GM12801 (cell line): ENCODE measurements around the gene ATP6V1B1.

ENCODE experiments used
- TF ChIP-seq, protein P1 (sequence below): IDR thresholded peaks from one replicate; pipeline ENCODE4 v1.5.1; 2011; ENCODE audit warnings: control low read depth; ENCODE audit not compliant: insufficient read length; ENCODE audit errors: extremely low read depth

Gene ATP6V1B1

DNA sequence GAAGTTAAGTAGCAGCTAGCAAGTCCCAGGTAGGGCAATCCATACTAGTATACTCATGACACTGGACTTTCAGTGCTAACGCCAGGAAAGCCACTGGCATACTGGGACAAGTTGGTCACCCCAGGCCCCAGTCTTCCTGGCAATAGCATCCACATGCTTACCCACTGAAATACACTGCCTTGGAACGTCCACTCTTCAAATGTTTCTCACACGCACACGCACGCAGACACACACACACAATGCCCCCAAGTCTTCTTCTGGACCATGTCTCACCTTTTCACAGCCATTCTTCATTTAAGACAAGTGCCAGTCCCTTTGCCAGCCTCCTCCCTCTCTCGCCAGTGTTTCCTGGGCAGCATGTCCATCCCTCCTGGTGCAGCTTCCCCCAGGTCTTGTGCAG, 67.7 kb downstream of the ATP6V1B1 start:
- TF ChIP-seq, protein P1, sequence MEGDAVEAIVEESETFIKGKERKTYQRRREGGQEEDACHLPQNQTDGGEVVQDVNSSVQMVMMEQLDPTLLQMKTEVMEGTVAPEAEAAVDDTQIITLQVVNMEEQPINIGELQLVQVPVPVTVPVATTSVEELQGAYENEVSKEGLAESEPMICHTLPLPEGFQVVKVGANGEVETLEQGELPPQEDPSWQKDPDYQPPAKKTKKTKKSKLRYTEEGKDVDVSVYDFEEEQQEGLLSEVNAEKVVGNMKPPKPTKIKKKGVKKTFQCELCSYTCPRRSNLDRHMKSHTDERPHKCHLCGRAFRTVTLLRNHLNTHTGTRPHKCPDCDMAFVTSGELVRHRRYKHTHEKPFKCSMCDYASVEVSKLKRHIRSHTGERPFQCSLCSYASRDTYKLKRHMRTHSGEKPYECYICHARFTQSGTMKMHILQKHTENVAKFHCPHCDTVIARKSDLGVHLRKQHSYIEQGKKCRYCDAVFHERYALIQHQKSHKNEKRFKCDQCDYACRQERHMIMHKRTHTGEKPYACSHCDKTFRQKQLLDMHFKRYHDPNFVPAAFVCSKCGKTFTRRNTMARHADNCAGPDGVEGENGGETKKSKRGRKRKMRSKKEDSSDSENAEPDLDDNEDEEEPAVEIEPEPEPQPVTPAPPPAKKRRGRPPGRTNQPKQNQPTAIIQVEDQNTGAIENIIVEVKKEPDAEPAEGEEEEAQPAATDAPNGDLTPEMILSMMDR: no peak

DNA sequence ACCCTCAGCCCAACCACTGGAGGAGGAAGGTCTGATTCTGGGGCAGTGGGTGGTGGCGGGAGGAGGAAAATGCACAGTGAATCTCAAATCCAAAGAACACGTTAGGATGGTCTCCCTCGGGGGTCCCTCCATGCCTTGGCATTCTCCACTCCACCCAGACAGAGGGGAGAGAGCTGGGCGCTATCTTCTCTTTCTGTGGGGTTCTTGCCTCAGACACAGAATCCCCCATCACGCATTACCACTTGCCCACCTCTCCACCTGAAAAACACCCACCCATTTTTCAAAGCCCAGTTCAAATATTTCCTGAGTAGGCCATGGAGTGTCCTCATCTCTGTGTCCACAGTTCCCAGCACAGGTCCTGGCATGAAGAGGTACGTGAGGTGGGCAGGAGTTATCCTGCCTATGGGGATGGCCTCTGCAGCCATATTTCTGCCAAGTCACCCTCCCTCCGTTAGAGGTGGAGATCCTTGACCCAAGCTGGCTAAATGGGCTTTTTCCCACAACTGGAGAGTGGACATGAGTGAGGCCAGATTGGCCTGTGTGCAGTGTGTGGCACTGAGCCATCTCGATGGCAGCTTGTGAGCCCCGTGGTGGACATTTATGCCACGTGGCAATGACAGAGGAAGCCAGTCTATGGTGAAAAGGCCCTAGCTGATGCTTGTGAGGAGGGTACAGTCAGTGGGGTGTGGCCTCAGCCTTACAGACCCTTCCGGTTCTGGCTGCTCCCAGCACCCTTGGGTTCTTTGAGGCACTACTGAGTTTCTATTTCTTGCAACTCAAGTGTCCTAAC, 68.5 kb downstream of the ATP6V1B1 start:
- TF ChIP-seq, protein P1: no peak

DNA sequence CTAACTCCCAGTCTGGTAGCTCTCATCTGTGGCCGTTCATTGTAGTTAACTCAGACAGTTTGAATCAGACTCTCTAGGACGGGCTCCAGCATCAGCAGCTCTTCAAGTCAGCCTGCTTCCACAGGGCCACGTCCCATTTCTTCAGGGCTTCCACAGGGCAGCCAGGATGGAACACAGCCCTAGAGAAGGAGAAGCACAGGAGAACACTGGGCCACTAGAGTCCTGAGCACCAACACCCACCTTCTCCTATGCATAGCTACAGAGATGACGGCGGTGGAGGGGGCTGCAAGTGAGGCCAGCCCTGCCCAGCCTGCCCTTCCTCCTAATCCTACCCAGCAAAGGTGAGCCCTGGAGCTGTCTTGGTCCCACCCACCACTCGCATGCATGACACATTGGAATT, 69.2 kb downstream of the ATP6V1B1 start:
- TF ChIP-seq, protein P1: no peak

DNA sequence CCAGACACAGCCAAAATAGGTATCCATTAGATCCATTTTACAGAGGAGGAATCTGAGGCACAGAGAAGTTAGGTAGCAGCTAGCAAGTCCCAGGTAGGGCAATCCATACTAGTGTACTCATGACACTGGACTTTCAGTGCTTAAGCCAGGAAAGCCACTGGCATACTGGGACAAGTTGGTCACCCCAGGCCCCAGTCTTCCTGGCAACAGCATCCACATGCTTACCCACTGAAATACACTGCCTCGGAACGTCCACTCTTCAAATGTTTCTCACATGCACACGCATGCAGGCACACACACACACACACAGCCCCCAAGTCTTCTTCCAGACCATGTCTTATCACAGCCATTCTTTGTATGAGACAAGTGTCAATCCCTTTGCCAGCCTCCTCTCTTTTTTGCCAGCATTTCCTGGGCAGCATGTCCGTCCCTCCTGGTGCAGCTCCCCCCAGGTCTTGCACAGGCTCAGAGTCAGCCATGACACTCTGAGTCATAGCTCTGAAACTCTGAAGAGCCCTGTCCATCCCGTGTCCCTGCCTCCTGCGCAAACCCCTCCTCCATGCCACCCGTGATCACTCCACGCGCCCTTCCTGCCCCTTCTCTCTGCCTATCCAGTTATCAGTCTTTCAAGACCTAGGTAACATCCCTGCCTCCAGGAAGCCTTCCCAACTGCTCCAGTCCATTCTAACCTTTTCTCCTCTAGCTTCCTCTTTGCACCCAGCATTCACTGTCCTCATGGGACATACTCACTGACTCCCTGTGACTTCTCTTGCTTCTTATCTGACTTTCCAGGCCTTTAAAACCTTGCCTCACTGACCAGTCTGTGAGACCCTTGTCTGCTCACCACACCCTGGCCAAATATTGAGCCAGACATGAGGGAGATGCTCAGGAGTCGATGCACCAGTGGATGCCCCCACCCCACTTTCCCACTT, 69.8 kb downstream of the ATP6V1B1 start:
- TF ChIP-seq, protein P1: no peak

DNA sequence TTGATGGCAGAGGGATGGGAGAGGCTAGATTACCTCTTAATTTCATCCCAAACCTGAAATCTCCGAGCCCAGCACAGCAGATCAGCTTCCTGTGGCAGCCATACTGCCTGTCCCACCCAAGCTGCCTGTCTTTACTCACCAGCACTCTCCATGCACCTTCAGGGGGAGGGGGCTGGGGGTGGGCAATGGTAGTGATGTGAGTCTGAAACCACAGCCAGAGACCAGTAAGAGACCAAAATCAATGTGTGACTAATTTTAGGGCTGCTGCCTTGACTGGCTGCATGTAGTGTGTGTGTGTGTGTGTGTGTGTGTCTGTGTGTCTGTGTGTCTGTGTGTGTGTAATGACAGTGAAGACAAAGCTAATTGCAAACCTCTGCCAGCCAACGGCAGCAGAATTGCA, 70.6 kb downstream of the ATP6V1B1 start:
- TF ChIP-seq, protein P1: no peak

DNA sequence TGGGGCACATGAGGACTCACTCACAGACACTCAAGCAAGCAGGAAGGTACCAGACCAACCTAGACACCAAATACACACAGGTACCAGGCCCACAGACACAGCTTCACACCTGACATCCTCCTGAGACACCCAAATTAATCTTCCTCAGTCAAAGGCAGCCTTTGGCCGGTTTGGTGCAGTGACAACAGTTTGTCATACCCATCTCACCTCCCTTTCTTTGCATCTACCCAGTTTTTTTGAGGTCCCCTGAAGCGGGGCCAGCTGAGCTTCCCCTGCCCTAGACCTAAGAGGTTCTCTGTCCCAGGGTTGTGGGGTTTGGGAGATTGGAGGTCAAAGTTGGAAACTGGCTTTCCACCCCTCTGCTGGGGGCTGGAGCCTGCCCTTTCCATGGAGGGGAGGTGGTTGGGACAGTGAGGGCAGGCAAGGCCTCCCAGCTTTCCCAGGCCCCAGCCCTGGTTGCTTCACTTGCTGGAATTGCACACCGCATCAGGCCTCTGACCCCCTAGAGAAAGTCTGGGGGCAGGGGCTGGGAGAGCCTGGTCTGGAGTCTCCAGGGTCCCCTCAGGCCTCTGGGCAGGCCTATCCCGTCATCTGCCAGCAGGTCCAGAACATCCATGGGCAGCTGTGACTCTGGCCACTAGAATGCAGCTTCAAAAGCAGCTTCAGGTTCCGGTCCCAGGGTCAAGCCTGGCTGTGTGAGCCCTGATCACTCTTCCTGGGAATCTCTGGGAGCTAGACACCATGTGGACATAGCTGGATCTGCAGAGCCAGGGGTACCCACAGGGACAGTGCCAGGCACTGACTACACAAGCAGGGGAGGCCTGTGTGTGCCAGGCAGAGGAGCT, 71.5 kb downstream of the ATP6V1B1 start:
- TF ChIP-seq, protein P1: no peak
